Sciatic nerve (tissue), 2 donors: ENCODE results near the gene GLRX5. TPM values are rescaled to one million over a fixed set of nuclear protein-coding genes. Genes with fewer than 3 reads are reported as not detected.

Source experiments
- ATAC-seq: fragments of 200-7000 bp; cut with Tn5 transposase; one replicate; pipeline ENCODE4 v1.9.1; 2020; ENCODE audit warnings: mild to moderate bottlenecking, moderate library complexity
- DNase-seq: peaks from one replicate; pipeline ENCODE4 v3.0.0-alpha.2; 2020; ENCODE audit warnings: low spot score
- intact Hi-C: fragments of 100-400 bp; cut with DNase I; formaldehyde crosslinking; loops from one replicate; pipeline ENCODE4 v1.14.2; 2022
- total RNA-seq: library from RNA; stranded (reverse); fragmentation: NEBNext Ultra II Directional; extraction: Animal tissue kit (Norgen Biotek cat#: 25700); gene quantifications from one replicate; pipeline ENCODE4 v1.2.1, GENCODE V29; 2021
- donor health status: DM: no; HTN: no; CAD: no.
- donor health status: DM: no; HTN: no; CAD: no.

The GLRX5 gene
- total RNA-seq, 1 donor from 2014 or later, result 25.8 TPM

DNA sequence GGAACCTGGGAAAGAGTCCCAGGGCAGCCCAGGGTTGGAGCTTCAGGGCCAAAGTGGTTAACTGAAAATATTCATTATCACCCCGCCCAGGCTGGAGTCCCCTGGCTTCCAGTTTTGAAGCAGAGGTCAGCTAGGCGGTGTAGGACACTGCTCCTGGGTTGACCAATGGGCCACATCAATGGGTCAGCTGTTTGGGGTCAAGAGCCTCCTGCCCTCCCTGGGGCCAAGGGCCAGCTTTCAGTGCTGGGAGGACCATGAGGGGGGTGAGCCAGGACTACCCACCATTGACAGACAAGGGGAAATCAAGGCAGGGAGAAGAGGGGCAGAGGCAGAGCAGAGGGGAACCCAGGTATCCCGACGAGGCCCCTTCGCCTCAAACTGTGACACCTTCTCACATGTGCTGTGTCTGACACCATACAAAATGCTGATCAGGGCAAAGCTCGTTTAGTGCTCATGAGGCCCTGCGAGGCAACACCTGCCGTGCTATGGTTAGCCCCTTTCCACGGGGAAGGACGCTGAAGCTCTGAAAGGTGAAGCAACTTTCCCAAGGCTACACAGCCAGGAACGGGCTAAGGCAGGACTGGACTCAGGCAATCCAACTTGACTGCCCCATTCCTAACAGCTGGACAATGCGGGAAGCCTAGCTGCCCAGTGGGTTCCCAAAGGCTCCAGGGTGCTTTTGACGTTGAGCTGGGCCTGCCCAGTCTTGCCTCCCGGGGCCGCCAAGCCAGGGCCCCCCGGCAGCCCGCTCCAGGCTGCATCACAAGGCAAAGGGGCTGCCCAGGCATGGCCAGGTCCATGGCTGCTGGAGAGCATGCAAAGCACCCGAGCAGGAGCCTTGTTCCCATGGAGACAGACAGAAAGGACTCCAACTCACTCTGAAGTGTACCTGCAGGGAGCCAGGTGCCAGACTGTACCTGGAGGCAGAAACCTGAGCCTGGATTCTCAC lies 20.4 kb upstream of the GLRX5 start:
- DNase-seq (no peak), ATAC-seq (no peak)
- intact Hi-C loops, result no loop called here

DNA sequence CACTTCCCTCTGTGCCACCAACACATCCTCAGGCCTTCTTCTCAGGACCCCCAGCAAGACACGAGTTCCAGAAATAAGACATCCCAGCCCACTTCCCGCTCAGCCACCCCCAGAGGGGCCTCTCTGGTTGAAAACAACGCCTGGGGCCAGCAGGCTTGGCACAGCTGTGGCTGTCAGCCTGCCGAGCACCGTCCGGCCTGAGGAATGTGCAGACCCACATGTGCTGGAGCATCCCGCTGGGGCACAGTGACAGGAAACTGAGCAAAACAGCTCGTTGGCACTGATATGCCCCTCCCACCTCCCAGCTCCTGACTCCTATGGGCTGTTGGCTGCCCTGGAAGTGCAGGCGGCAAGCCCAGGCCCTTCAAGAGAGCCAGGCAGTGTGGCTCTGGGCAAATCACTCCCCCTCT lies 19.8 kb upstream of the GLRX5 start:
- peak; percentile 58 for ATAC-seq
- no peak for DNase-seq
- intact Hi-C loops, result no loop called here

DNA sequence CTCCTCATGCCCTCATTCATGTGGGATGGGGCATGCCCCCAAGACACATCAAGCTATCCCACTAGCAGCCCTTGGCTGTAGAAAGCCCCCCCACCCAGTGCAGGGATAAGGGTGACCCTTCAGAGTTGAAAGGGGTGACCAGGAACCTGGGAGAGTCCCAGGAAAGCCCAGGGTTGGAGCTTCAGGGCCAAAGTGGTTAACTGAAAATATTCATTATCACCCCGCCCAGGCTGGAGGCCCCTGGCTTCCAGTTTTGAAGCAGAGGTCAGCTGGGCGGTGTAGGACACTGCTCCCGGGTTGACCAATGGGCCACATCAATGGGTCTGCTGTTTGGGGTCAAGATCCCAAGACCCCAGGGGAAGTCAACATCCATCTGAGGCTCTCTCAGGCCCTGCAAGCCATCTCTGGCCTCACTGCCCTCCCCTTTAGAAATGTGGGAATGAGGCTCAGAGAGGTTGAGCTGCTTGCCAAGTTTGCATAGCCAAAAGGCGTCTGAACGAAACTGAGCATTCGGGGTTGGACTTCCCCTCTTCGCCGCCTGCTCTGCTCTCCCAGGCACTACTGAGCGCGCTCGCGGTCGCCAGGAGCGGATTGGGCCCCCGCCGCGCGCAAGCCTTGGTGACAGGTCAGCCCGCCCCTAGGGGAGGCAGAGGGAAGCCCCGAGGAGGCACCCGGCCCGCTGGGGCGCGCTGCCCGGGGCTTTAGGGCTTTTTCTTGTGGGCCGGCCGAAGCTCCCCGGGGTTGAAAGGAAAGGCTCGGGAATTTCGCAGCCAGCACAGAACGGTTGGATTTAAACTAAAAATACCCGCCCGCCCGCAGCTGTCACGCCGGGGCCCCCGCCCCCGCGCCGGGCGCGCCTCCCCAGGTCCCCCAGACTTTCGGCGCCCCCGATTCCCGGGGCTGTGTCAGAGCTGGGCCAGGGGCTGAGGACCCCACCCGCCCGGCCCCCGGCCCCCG lies 19.0 kb upstream of the GLRX5 start:
- ATAC-seq (peak; percentile 53), DNase-seq (peak; percentile 85)
- intact Hi-C loops, result no loop called here

DNA sequence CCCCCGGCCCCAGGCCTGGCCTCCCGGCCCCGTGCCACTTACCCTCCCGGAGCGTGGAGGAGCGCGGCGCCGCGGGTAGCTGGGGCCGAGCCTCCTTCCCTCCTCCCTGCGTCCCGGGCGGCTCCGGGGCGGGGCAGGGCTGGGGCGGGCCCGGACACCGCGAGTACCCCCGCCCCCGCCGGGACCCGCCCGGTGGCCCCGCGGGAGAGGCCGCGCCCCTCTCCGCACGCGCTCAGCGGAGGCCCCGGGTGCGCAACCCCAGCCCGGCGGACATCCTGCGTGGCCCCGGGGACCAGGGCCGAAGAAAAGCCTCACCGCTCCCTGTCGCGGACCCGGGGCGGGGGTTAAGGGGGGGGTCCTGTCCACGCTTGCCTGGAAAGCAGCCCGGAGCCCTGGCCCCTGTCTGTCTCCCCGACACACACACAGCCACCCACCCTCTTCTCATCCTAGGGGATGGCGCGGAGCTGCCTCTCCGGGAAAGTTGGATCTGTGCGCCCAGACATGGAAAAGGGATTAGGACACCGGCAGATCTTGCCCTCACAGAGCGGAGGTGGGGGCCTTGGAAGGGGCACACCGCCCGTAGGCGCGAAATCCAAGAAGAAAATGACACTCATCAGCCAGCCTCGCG lies 18.2 kb upstream of the GLRX5 start, which contains the start of gene SYNE3:
Gene SYNE3, minus strand, starts transcription at position 97 of the 628 bp plus-strand sequence. CDS start 40,829 bp downstream, outside the sequence.
- DNase-seq, result peak; percentile 80
- intact Hi-C loops, result no loop called here

DNA sequence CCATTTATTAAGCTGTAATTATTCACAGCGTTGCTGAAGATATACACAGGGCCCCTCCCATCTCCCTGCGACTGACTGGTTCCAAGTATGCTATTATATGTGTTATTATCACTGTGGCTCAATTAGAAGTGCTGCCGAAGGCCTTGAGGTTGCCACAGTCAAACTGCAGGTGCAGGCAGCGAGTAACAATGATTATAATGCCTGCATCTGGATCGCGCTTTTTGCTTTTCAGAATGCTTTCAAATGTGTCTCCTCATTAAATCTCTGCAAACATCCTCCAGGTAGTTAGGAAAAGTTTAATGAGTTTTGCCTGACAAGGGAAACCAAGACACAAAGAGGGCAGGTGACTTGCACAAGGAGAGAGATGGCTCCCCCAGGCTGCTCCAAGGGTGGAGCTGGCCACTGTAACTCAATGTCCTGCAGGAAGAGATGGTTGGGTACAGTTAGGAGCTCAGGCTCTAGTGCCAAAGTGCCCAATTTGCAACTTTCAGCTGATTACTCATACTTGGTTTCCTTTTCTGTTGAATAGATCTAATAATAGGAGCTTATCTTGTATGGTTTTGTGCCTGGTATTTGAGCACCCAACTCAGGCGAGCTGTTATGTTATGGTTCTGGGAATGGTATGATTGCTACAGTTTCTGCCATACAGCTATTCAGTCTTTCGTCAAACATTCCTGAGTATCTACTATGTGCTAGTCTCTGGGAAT lies 16.7 kb upstream of the GLRX5 start:
- ATAC-seq (no peak), DNase-seq (no peak)
- intact Hi-C loops, result no loop called here

More for the DNA sequence above, 18.2 kb upstream of the GLRX5 start, which contains the start of gene SYNE3:
- peak; percentile 57 for ATAC-seq

DNA sequence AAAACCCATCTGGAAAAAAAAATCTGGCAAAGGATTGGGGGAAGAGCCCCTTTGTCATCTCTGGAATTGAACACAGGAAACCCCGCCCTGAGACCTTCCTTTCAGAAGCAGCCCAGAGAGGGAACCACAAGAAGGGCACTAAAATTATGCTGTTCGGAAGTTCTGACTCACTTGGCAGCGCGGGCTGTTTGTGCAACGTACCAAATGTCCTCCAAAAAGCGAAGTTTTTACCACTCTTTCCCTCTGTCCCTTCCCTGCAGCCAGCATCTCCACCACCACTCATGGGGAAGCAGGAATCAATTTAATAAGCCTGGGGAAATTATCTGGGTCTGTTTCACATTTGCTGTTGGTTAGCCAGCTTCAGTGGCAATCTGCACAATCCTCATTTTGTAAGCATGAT lies 15.2 kb upstream of the GLRX5 start:
- peak; percentile 83 for DNase-seq
- intact Hi-C loops, result no loop called here
- peak; percentile 58 for ATAC-seq

DNA sequence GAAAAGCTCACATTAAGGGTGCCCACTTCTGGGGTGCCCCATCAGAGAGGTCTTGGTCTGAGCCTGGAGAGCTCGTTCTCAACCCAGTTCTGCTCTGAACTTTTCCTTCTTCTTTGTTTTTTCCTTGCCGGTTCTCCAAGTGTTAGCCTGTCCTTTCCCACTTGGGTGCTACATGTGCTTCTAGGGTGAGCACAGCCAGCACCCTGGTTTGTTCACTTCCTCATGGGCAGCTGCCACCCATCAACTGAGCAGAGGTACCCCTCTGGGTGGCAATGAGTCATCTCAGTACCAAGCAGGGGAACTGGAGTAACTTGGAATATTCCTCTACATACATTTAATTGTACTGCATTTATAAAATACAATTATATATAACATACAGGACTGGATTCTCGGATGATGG lies 14.5 kb upstream of the GLRX5 start:
- intact Hi-C loops, result no loop called here
- DNase-seq (no peak), ATAC-seq (no peak)

DNA sequence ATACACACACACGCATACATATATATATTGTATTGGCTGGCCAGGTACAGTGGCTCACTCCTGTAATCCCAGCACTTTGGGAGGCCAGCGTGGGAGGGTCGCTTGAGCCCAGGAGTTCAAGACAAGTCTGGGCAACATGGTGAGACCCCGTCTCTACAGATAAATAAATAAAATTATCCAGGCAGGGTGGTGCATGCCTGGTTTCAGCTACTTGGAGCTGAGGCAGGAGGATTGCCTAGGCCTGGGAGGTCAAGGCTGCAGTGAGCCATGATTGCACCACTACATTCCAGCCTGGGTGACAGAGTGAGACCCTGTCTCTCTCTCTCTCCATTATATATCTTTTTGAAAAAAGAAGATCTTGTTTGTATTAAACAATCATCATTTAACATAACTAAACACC lies 13.8 kb upstream of the GLRX5 start:
- intact Hi-C loops, result no loop called here
- DNase-seq (no peak), ATAC-seq (no peak)

DNA sequence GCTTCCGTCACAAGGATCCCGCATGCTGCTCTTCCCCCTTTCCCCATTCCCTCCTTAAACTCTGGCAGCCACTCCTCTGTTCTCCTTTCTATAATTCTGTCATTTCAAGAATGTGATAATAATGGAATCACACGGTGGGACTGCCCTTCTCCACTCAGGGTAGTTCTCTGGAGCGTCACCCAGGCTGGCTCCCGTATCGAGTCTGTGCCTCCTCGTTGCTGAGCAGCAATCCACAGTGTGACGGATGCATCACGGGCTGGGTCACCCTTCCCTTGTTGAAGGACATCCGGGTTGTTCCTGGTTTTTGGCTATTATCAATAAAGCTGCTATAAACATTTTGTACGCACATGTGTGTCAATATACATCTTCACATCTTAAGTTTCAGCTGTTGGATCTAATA lies 12.7 kb upstream of the GLRX5 start:
- no peak for DNase-seq
- ATAC-seq, result no peak
- intact Hi-C loops, result no loop called here

DNA sequence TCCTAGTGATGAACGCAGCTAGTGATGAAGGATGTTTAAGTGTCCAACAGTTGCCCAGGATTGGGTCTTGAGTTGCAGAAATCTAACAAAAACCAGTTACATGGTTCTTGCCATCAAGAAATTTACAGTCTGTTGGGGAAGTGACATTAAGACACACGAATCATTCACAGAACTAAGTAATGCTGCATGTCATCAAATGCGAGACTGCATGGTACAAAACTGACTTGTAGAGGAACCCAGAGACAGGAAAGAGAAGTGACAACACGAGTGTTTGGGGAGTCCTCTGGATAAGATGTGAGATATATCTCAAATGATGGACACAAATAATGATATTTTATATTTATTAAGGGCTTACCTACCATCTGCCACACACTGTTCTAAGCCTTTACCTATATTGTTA lies 12.3 kb upstream of the GLRX5 start:
- intact Hi-C loops, result no loop called here
- DNase-seq, result no peak
- no peak for ATAC-seq

DNA sequence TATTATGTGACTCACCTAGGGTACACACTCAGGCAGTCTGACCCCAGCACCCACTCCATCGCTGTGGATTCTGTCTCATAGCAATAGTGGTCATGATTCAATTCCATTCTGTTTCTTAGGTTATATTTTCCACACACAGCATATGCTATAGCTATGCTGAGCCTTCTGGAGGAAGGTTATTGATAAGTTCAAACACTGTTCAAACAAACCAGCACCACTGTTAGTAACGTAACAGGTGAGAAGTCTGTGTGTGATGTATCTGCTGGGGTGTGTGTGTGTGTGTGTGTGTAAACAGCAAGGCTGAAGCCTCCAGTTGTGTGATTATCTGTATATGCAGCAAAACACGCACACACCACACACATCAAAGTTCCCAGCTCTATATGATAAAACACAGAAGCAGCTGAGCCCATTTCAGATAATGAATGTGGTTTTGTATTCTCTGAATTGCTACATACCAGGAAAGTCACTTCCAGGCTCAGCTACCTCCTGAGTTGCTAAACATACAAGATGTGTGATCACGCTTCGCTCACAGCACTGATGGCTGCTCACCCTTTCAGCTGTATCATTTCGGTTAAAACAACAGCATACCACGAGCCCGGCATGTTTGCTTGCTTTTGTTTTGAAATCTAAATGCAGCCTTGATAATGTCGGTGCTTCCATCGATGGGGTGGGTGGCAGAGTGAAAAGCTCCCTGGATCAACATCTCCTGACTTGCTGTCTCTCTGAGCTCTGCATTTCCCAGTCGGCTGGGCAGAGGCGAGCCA lies 11.6 kb upstream of the GLRX5 start:
- intact Hi-C loops, result no loop called here
- DNase-seq (no peak), ATAC-seq (no peak)

DNA sequence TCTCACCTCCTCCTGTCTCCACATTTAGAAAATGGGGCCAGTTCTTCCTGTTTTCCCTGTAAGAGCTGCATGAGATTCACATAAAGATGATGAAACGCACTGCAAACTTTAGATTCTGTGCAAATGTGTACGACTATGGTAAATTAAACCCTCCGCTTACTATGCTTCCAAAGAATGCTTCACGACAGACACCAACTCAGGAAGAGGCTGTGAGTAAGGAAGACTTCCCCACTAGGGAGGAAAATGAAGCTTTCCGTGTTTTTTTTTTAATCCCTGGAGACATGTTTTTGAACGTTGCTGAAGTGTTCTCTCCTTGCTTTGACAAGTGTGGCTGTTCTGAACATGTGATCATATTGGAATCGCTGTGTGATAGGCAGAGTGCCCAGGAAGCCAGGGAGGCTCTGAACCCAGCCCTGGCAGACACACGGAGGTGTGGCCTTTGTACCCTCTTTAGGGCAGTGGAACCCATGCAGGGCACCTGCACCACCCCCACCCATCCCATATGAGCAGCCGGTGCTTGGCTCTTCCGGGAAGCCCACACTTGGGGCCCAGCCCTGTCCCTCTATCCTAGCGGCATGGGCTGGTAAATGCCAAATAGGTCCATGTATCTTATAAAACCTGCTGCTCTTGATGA lies 10.9 kb upstream of the GLRX5 start:
- DNase-seq (no peak), ATAC-seq (no peak)
- intact Hi-C loops, result no loop called here

DNA sequence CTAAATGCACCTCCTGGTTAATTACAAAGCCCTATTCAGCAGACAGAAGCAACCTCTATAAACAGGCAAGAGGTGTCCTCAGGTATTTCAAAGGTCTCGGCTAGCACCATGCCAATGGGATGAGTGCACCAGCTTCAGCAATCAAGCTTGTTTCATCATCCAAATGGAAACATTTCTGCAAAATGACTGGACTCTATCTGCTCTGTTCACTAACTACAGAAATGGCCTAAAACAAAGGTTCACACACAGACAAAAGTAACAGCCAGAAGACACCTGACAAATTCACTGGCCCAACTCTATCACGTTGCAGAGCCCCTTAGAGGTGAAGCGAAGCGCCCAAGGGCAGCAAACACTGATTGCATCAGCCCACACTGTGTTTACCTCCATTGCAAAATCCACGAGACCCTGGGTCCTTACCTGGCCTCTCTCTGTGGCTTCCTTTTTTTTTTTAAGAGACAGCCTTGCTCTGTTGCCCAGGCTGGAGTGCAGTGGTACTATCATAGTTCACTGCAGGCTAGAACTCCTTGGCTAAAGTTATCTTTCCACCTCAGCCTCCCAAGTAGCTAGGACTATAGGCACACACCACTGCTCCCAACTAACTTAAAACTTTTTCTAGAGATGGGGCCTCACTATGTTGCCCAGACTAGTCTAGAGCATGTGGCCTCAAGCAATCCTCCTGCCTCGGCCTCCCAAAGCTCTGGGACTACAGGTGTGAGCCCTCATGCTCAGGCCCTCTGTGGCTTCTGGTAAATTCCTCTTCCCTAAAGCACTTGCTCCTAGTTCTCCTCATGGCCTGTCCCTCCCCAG lies 9.9 kb upstream of the GLRX5 start:
- intact Hi-C loops, result loop anchor here (5.0 kb wide), 1 partner anchor 83 kb away; no protein-coding TSS in a partner anchor
- ATAC-seq (no peak), DNase-seq (no peak)

DNA sequence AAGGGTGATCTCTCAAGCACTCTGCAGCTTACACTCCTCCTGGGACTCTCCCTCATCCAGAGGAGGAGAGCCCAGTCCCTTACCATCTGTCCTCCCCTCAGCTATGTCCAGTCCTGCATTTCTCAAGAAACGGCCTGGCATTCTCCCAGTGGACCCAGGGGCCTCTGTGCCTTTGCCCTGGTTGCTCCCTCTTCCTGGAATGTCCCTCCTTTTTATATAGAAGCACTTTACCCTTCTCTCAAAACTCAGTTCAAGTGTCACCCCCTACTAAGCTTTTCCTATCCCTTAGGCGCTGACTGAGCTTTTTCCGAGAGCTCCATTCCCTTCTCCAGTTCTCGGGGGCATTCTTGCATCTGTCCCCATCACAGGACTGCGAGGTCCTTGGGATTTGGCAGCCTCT lies 8.9 kb upstream of the GLRX5 start:
- ATAC-seq, result peak; percentile 11
- no peak for DNase-seq
- intact Hi-C loops, result loop anchor here (5.0 kb wide), 1 partner anchor 84 kb away; no protein-coding TSS in a partner anchor

DNA sequence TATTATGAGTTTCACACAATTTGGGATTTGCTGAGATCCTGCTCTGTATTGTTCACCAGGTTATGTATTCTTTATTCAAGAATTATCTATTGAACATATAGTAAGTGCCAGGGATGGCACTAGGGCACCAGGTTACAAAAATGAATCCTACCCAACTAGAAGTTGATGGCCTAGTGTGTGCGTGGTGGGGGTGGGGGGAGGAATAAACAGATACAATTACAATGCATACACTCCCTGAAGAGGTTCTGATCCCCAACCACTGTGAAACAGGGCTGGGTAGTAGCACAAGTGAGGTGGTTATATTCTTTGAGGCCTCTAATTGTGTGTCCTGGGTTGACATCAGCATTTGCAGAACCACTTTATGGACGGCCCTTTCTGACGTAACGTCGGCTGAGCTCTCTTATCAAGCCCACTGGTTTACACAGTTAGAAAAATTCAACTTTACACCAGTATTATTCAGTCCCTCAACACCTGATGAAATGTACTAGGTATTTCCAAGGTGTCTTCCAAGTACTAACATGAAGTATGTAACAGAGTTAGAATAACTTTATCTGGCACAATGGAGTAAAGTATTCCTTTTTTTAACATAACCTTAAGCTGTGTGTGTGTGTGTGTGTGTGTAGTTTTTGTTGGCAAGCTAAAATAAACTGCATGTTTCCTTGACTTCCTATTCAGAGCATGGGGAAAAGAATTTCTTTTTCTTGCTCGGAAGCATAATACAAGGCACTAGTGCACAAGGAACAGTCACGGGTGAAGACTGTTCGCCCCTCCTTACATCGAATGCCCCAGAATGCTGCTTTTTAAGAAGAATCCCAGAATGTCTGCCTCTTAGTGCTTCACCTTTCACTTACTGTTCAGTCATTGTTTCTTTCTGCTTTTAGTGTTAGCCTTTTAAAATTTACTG lies 8.1 kb upstream of the GLRX5 start:
- DNase-seq, result no peak
- intact Hi-C loops, result loop anchor here (5.0 kb wide), 1 partner anchor 84 kb away; no protein-coding TSS in a partner anchor
- peak; percentile 64 for ATAC-seq
